Adrenal gland (tissue), 5 donors: ENCODE measurements around the gene SENP8.

ENCODE experiments used
- POLR2A ChIP-seq, 2 donors: fragments of 450-650 bp; IDR thresholded peaks; one replicate each; pipeline ENCODE4 v1.6.1; 2017; ENCODE audit warnings: antibody characterized with exemption in 2 of 2, mild to moderate bottlenecking in 2 of 2, moderate library complexity in 1 of 2
- TF ChIP-seq, protein P1 (sequence below), 6 experiments: fragments of 450-650 bp in 4 of 6; fragments of 200-600 bp in 2 of 6; sonication (generic) in 1 of 6; IDR thresholded peaks; 1 replicate in 5 of 6; 2 replicates in 1 of 6; pipeline versions ENCODE4 v1.5.1 to v1.8.0; 2016 to 2021; ENCODE audit warnings: antibody characterized with exemption in 6 of 6, mild to moderate bottlenecking in 2 of 6, moderate library complexity in 1 of 6
- donor health status: DM: no; HTN: no; CAD: no.

DNA sequence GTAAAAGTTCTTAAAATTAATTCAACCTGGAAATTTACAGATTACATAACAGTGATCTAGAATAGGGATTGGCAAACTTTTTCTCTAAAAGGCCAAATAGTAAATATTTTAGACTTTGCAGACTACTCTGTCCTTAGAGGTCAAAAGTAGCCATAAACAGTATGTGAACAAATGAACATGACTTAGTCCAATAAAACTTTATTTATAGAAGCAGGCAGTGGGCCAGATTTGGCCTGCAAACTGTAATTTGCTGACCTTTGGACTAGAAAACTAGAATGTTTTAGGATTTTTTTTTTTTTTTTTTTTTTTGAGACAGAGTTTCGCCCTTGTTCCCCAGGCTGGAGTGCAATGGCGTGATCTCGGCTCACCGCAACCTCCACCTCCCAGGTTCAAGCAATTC lies 12.1 kb downstream of the SENP8 start:
- TF ChIP-seq, protein P1, sequence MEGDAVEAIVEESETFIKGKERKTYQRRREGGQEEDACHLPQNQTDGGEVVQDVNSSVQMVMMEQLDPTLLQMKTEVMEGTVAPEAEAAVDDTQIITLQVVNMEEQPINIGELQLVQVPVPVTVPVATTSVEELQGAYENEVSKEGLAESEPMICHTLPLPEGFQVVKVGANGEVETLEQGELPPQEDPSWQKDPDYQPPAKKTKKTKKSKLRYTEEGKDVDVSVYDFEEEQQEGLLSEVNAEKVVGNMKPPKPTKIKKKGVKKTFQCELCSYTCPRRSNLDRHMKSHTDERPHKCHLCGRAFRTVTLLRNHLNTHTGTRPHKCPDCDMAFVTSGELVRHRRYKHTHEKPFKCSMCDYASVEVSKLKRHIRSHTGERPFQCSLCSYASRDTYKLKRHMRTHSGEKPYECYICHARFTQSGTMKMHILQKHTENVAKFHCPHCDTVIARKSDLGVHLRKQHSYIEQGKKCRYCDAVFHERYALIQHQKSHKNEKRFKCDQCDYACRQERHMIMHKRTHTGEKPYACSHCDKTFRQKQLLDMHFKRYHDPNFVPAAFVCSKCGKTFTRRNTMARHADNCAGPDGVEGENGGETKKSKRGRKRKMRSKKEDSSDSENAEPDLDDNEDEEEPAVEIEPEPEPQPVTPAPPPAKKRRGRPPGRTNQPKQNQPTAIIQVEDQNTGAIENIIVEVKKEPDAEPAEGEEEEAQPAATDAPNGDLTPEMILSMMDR (IDR thresholded peaks at IDR 0.05): no peak
- no peak for TF ChIP-seq POLR2A (IDR thresholded peaks at IDR 0.05)
